HL-60 (cell line): Measurements from ENCODE around the gene IQCK.

ENCODE experiments used
- DNase-seq, 2 experiments: peaks; one replicate each; pipeline ENCODE4 v3.0.0-alpha.2; 2010 to 2020; ENCODE audit warnings: low read depth in 1 of 2, low spot score in 1 of 2
- H3K27ac ChIP-seq: fragments of 250-450 bp; sonication (Bioruptor Pico); replicated peaks from 2 replicates; pipeline ENCODE4 v1.5.1; 2020; ENCODE audit warnings: mild to moderate bottlenecking, moderate library complexity
- H3K27me3 ChIP-seq: fragments of 250-450 bp; sonication (Bioruptor Pico); 2 replicates; pipeline ENCODE4 v1.5.1; 2021; ENCODE audit warnings: mild to moderate bottlenecking, moderate library complexity; ENCODE audit not compliant: insufficient read depth, poor library complexity, severe bottlenecking
- H3K4me3 ChIP-seq: replicated peaks from 2 replicates; pipeline ENCODE4 v1.5.1; 2011; ENCODE audit warnings: mild to moderate bottlenecking, control low read depth, low read length; ENCODE audit not compliant: insufficient read depth
- CTCF ChIP-seq: IDR thresholded peaks from one replicate; pipeline ENCODE4 v1.5.1; 2011; ENCODE audit warnings: low read length, control low read depth, inconsistent platforms; ENCODE audit not compliant: insufficient read depth
- GABPA ChIP-seq: IDR thresholded peaks from 2 replicates; pipeline ENCODE4 v1.6.1; 2012; ENCODE audit warnings: low read depth
- POLR2AphosphoS5 ChIP-seq: IDR thresholded peaks from 2 replicates; pipeline ENCODE4 v1.6.1; 2012; ENCODE audit warnings: low read depth
- REST ChIP-seq: IDR thresholded peaks from 2 replicates; pipeline ENCODE4 v1.6.1; 2012; ENCODE audit warnings: low read depth; ENCODE audit not compliant: insufficient replicate concordance
- SPI1 ChIP-seq: IDR thresholded peaks from 2 replicates; pipeline ENCODE4 v1.6.1; 2012; ENCODE audit warnings: low read depth, mild to moderate bottlenecking, borderline replicate concordance

IQCK gene

GRCh38 chr16:19853742-19854542 lies 135.9 kb downstream of the IQCK start:
- no peaks in the 10 kb centered on the region for H3K27me3 ChIP-seq
- DNase-seq, result no peak
- TF ChIP-seq REST (no peak), GABPA (no peak), CTCF (no peak), SPI1 (no peak), POLR2AphosphoS5 (no peak)
- H3K4me3 ChIP-seq, result no peak overlapping the region
- H3K27ac ChIP-seq, result no peak overlapping the region

GRCh38 chr16:19854543-19854876 lies 136.4 kb downstream of the IQCK start:
- no peak for DNase-seq
- no peak overlapping the region for H3K4me3 ChIP-seq
- TF ChIP-seq CTCF (no peak), POLR2AphosphoS5 (no peak), GABPA (no peak), REST (no peak), SPI1 (no peak)
- H3K27ac ChIP-seq, result no peak overlapping the region
- no peaks in the 10 kb centered on the region for H3K27me3 ChIP-seq

GRCh38 chr16:19856120-19856519 lies 138.0 kb downstream of the IQCK start:
- Histone ChIP-seq H3K4me3 (no peak overlapping the region), H3K27ac (no peak overlapping the region), H3K27me3 (no peaks in the 10 kb centered on the region)
- TF ChIP-seq SPI1, result no peak
- TF ChIP-seq POLR2AphosphoS5, result no peak
- no peak for TF ChIP-seq CTCF
- TF ChIP-seq REST, result no peak
- TF ChIP-seq GABPA, result no peak
- DNase-seq, result no peak
